Neural cell (in vitro differentiated cells): ENCODE measurements around the gene TMOD2.

Source experiments
- POLR2AphosphoS5 ChIP-seq: IDR thresholded peaks from 2 replicates; pipeline ENCODE4 v1.6.1; 2012
- RAD21 ChIP-seq: fragments of 450-650 bp; conservative IDR thresholded peaks from 2 replicates; pipeline ENCODE4 v1.6.1; 2014; ENCODE audit warnings: antibody characterized with exemption, mild to moderate bottlenecking, moderate library complexity
- TF ChIP-seq, protein P1 (sequence below): fragments of 450-650 bp; IDR thresholded peaks from 2 replicates; pipeline ENCODE4 v1.5.1; 2014; ENCODE audit warnings: antibody characterized with exemption, mild to moderate bottlenecking, moderate library complexity; ENCODE audit not compliant: poor library complexity, severe bottlenecking
- TF ChIP-seq, protein P2 (sequence below): IDR thresholded peaks from 2 replicates; pipeline ENCODE4 v1.6.1; 2012; ENCODE audit warnings: borderline replicate concordance

DNA sequence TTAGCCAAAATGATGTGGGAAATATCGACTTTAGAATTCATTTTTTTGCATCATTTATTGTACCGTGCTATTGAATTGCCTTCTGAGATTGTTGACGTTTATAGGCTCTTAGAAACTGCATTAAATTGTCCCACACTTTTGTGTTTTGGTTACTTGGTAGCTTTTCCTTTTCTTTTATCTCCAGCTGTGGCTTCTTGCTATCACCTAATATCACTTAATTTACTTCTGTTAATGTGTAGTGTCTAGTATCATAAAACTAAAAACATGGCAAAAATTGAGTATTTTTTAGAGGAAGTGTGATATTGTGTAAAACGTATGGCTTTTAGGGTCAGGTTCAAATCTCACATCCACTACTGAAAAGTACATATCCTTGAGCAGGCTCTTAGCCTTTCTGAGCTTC lies 89.3 kb downstream of the TMOD2 start:
- TF ChIP-seq RAD21 (no peak), POLR2AphosphoS5 (no peak)
- TF ChIP-seq, protein P1, sequence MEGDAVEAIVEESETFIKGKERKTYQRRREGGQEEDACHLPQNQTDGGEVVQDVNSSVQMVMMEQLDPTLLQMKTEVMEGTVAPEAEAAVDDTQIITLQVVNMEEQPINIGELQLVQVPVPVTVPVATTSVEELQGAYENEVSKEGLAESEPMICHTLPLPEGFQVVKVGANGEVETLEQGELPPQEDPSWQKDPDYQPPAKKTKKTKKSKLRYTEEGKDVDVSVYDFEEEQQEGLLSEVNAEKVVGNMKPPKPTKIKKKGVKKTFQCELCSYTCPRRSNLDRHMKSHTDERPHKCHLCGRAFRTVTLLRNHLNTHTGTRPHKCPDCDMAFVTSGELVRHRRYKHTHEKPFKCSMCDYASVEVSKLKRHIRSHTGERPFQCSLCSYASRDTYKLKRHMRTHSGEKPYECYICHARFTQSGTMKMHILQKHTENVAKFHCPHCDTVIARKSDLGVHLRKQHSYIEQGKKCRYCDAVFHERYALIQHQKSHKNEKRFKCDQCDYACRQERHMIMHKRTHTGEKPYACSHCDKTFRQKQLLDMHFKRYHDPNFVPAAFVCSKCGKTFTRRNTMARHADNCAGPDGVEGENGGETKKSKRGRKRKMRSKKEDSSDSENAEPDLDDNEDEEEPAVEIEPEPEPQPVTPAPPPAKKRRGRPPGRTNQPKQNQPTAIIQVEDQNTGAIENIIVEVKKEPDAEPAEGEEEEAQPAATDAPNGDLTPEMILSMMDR: no peak
- TF ChIP-seq, protein P2, sequence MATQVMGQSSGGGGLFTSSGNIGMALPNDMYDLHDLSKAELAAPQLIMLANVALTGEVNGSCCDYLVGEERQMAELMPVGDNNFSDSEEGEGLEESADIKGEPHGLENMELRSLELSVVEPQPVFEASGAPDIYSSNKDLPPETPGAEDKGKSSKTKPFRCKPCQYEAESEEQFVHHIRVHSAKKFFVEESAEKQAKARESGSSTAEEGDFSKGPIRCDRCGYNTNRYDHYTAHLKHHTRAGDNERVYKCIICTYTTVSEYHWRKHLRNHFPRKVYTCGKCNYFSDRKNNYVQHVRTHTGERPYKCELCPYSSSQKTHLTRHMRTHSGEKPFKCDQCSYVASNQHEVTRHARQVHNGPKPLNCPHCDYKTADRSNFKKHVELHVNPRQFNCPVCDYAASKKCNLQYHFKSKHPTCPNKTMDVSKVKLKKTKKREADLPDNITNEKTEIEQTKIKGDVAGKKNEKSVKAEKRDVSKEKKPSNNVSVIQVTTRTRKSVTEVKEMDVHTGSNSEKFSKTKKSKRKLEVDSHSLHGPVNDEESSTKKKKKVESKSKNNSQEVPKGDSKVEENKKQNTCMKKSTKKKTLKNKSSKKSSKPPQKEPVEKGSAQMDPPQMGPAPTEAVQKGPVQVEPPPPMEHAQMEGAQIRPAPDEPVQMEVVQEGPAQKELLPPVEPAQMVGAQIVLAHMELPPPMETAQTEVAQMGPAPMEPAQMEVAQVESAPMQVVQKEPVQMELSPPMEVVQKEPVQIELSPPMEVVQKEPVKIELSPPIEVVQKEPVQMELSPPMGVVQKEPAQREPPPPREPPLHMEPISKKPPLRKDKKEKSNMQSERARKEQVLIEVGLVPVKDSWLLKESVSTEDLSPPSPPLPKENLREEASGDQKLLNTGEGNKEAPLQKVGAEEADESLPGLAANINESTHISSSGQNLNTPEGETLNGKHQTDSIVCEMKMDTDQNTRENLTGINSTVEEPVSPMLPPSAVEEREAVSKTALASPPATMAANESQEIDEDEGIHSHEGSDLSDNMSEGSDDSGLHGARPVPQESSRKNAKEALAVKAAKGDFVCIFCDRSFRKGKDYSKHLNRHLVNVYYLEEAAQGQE: no peak
